Activated naive CD4-positive, alpha-beta T cell treated with anti-CD3 and anti-CD28 coated beads for 36 hours (primary cell): ENCODE results near the gene RPL7A. TPM values are rescaled to one million over a fixed set of nuclear protein-coding genes. Genes with fewer than 3 reads are reported as not detected.
"Not testable (repeated sequence)": the region's sequence is repeated elsewhere in the genome, so short reads cannot be mapped to it uniquely, and the experiment has no call there.

Experiments used
- CTCF ChIA-PET: fragments of 350-600 bp; sonication (Branson Sonifier 250); formaldehyde crosslinking; loops from one replicate; lab custom pipeline; 2021; ENCODE audit warnings: antibody characterized with exemption; lab: Charles Lee
- DNase-seq: peaks from one replicate; pipeline ENCODE4 v3.0.0-alpha.2; 2020
- H3K27ac Mint-ChIP-seq: one replicate; pipeline ENCODE4 v1.8.0; 2021; ENCODE audit warnings: mild to moderate bottlenecking, mixed read lengths
- H3K27me3 Mint-ChIP-seq: one replicate; pipeline ENCODE4 v1.8.0; 2021; ENCODE audit warnings: low read depth, mixed read lengths
- H3K36me3 Mint-ChIP-seq: one replicate; pipeline ENCODE4 v1.8.0; 2021; ENCODE audit warnings: low read depth, mixed read lengths
- H3K4me1 Mint-ChIP-seq: one replicate; pipeline ENCODE4 v1.8.0; 2021; ENCODE audit warnings: low read depth, mixed read lengths
- H3K4me3 Mint-ChIP-seq: one replicate; pipeline ENCODE4 v1.8.0; 2021; ENCODE audit warnings: mild to moderate bottlenecking, moderate library complexity, mixed read lengths
- H3K9me3 Mint-ChIP-seq: one replicate; pipeline ENCODE4 v1.8.0; 2021; ENCODE audit warnings: mixed read lengths
- intact Hi-C: fragments of 100-400 bp; cut with micrococcal nuclease; formaldehyde crosslinking; loops from one replicate; pipeline ENCODE4 v1.15.1; 2023
- total RNA-seq, 2 experiments: library from RNA; stranded (reverse); gene quantifications; one replicate each; pipeline ENCODE4 v1.2.3, GENCODE V29; 2021

The RPL7A gene
- total RNA-seq, 2 experiments from 2014 or later = 3,985 to 4,111 TPM

DNA sequence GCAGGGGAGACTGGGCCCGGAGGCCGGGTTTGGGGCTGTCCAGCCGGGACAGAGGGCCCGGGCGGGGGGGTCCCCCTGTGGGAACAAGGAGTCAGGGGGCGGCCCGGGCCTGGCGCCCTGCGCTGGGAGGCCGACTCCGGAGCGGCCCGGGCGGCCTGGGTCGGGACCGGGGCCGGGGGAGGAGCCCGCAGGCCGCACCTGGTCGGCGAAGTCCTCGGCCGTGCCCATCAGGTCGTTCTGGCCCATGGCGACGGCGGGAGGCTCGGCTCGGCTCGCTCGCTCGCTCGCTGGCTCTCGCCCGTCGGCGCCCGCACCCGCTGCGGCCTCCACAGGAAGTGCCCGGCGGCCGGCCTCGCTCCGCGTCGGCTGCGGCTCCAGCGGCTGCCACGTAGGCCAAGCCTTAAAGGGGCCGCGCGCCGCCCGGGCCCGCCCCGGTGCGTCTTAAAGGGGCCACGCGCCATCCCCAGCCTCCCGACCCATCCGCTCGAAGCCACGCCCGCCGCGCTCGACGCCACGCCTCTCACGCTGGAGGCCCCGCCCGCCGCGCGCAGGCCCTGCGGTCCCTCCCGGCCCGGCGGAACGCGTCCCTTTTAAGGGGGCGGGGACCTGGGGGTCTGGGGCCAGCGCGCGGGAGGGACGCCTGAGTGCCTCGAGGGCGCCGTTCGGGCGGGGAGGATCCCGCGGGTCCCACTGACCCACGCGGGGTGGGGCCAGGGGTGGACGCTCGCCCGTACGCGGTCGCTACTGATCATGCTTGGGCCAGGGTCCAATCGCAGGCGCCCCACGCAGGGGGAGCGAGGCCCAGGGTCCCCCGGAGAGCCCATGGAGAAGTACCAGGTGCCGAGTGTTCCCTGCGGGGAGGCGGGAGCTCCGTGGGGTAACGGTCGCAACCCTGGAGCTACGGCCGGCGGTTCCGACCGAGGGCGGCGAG, 28.0 kb downstream of the RPL7A start, which contains the start of the genes STKLD1 and SURF4:
Gene STKLD1 (plus strand): TSS at position 643 of the 931 bp plus-strand sequence. CDS start 108 bp downstream, at position 751.
Gene SURF4 (minus strand): TSS at position 337 of the 931 bp plus-strand sequence. CDS start 91 bp downstream, at position 246.
- H3K9me3 Mint-ChIP-seq = no peaks in the 10 kb centered on the region
- DNase-seq = peak; percentile 96
- CTCF ChIA-PET = interaction anchor here (0.7 to 1.0 kb wide), 4 partner anchors 8 to 46 kb away, joined by 3 to 4 read pairs (median 3); partner anchors contain the start of gene SURF1

DNA sequence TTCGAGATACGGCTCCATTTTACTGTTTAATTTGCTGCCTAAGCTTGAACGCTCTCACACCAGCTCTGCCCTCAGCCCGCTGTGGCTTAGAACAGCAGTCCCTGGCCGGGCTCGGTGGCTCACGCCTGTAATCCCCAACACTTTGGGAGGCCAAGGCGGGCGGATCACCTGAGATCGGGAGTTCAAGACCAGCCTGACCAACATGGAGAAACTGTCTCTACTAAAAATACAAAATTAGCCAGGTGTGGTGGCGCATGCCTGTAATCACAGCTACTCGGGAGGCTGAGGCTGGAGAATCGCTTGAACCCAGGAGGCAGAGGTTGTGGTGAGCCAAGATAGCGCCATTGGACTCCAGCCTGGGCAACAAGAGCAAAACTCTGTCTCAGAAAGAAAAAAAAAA, 29.3 kb downstream of the RPL7A start:
- CTCF ChIA-PET = interaction anchor here (0.9 to 1.6 kb wide), 3 partner anchors 9 to 36 kb away, joined by 3 to 4 read pairs (median 3); no protein-coding TSS in a partner anchor
- H3K9me3 Mint-ChIP-seq, H3K27me3 Mint-ChIP-seq, DNase-seq, intact Hi-C loops, H3K27ac Mint-ChIP-seq: not testable (repeated sequence)
- Mint-ChIP-seq H3K4me3 (peak overlapping the region; percentile 56), H3K4me1 (peaks cover 21% of the 10 kb centered on the region), H3K36me3 (peaks cover 25% of the 10 kb centered on the region)

More for the DNA sequence above, 28.0 kb downstream of the RPL7A start, which contains the start of the genes STKLD1 and SURF4:
- no peaks in the 10 kb centered on the region for H3K27me3 Mint-ChIP-seq
- H3K4me1 Mint-ChIP-seq = peaks cover 33% of the 10 kb centered on the region
- H3K27ac Mint-ChIP-seq = peak within 1 kb of the TSS; percentile 97
- intact Hi-C loops = loop anchor here (1.0 kb wide), 1 partner anchor 40 kb away; the partner anchor contains the start of gene SURF6
- H3K4me3 Mint-ChIP-seq = peak within 1 kb of the TSS; percentile 98
- H3K36me3 Mint-ChIP-seq = peaks cover 38% of the 10 kb centered on the region

DNA sequence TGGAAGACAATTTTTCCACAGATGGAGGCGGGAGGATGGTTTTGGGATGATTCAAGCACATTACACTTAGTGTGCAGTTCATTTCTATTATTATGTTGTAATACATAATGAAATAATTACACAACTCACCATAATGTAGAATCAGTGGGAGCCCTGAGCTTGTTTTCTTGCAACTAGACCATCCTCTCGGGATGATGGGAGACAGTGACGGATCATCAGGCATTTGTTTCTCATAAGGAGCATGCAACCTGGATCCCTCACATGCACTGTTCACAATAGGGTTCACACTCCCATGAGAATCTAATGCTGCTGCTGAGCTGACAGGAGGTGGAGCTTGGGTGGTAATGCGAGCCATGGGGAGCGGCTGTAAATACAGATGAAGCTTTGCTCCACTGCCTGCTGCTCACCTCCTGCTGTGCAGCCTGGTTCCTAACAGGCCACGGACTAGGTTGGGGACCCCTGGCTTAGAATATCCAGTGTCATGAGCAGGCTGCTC, 29.8 kb downstream of the RPL7A start:
- CTCF ChIA-PET = interaction anchor here (0.6 to 1.6 kb wide), 3 partner anchors 36 to 360 kb away, joined by 3 to 4 read pairs (median 3); no protein-coding TSS in a partner anchor
- no peak overlapping the region for H3K27ac Mint-ChIP-seq
- no peaks in the 10 kb centered on the region for H3K27me3 Mint-ChIP-seq
- DNase-seq = no peak
- peaks cover 20% of the 10 kb centered on the region for H3K36me3 Mint-ChIP-seq
- no peak overlapping the region for H3K4me3 Mint-ChIP-seq
- H3K9me3 Mint-ChIP-seq = no peaks in the 10 kb centered on the region
- peaks cover 16% of the 10 kb centered on the region for H3K4me1 Mint-ChIP-seq
- intact Hi-C loops = no loop called here

DNA sequence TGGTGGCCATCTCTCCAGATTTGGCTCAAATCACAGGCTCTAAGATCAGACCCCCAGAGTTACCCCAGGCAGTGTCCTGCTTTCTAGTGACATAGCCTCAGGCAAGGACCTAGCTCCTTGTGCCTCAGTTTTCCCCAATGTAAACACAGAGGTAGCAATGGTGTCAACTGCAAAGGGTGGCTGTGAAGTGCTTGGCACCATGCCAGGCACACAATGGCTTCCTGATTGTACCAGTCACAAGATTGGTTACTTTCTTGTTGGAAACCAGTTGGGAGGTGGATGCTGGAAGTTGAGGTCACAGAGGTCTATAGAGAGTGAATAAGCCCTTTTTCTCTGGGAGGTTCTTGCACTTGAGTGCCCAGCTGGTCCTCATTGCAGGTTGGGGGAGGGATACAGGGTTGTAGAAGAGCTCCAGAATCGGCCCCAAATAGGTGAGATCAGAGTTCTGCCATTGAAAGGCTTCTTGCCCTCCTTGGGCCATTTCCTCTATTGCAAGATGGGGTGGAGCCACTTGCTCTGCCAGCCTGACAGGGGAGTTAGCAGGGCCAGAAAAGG, 30.5 kb downstream of the RPL7A start:
- no peaks in the 10 kb centered on the region for H3K9me3 Mint-ChIP-seq
- no peak overlapping the region for H3K4me3 Mint-ChIP-seq
- H3K4me1 Mint-ChIP-seq = peaks cover 9% of the 10 kb centered on the region
- CTCF ChIA-PET = interaction anchor here (0.9 to 1.6 kb wide), 2 partner anchors 35 to 37 kb away, joined by 3 to 4 read pairs; no protein-coding TSS in a partner anchor
- H3K36me3 Mint-ChIP-seq = peaks cover 13% of the 10 kb centered on the region
- intact Hi-C loops = no loop called here
- H3K27ac Mint-ChIP-seq = no peak overlapping the region
- DNase-seq = no peak
- no peaks in the 10 kb centered on the region for H3K27me3 Mint-ChIP-seq

DNA sequence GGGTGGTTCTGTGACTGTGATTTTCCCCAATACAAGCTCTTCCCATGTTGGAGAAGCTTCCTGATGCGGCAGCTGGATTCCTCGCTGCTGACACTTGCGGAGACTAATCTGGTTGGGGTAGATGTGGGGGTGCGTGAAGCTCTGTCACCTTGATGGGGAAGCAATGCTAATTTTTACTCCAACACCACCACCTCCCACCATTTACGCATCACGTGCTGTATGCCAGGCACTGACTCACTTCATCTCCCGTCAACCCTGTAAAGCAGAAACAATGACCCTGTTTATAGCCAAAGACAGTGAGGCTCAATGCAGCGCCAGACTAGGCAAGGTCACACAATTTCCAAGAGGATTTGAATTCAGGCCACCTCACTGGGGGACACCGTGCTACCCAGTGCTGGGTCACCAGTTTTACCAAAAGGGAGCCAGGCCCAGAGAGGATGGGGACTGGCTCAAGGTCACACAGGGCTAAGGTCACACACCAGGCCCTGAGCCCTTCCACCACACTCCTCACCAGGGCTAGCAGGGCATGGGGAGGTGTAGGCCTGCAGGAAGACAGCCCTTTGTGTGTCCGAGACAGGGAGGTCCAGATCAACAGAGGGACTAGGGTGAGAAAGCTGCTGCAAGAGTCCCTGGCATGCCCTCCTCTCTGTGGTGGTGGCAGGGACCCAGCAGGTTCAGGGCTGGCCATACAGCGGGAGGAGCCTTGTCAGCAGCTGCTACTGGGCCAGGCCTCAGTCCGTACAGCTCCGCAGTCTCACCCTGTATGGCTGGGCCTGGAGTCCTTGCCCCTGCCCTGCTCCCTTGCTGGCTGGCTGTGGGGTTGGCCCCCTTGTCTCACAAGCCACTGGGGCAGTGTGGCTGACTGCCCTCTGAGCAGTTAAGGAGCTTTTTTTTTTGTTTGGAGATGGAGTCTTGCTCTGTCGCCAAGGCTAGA, 31.4 kb downstream of the RPL7A start:
- DNase-seq = no peak
- H3K27ac Mint-ChIP-seq = no peak overlapping the region
- peaks cover 4% of the 10 kb centered on the region for H3K4me1 Mint-ChIP-seq
- peaks cover 7% of the 10 kb centered on the region for H3K36me3 Mint-ChIP-seq
- CTCF ChIA-PET = no interaction called here
- H3K4me3 Mint-ChIP-seq = no peak overlapping the region
- no peaks in the 10 kb centered on the region for H3K27me3 Mint-ChIP-seq
- intact Hi-C loops = no loop called here
- no peaks in the 10 kb centered on the region for H3K9me3 Mint-ChIP-seq

DNA sequence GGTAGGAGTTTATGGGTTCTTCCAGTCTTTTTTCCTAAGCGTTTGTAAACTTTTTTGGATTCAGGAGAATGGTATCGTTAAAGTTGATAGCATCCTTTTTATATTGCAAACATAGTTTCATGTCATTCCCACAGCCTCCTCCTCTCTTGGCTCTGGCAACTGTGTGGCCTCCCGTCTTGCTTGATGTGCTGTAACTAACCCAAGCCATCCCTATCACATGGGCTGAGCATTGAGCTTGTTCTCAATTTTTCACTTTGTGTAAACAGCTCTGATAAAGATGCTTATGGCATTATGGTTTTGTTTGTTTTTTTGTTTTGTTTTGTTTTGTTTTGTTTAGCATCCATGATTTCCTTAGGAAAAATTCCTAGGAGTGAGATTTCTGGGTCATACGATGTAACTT, 32.7 kb downstream of the RPL7A start:
- H3K9me3 Mint-ChIP-seq = no peaks in the 10 kb centered on the region
- no peak for DNase-seq
- H3K36me3 Mint-ChIP-seq = no peaks in the 10 kb centered on the region
- intact Hi-C loops = no loop called here
- no peak overlapping the region for H3K27ac Mint-ChIP-seq
- peaks cover 1% of the 10 kb centered on the region for H3K4me1 Mint-ChIP-seq
- CTCF ChIA-PET = interaction anchor here (0.6 kb wide), 1 partner anchor 14 kb away, joined by 4 read pairs; no protein-coding TSS in a partner anchor
- H3K27me3 Mint-ChIP-seq = no peaks in the 10 kb centered on the region
- no peak overlapping the region for H3K4me3 Mint-ChIP-seq

DNA sequence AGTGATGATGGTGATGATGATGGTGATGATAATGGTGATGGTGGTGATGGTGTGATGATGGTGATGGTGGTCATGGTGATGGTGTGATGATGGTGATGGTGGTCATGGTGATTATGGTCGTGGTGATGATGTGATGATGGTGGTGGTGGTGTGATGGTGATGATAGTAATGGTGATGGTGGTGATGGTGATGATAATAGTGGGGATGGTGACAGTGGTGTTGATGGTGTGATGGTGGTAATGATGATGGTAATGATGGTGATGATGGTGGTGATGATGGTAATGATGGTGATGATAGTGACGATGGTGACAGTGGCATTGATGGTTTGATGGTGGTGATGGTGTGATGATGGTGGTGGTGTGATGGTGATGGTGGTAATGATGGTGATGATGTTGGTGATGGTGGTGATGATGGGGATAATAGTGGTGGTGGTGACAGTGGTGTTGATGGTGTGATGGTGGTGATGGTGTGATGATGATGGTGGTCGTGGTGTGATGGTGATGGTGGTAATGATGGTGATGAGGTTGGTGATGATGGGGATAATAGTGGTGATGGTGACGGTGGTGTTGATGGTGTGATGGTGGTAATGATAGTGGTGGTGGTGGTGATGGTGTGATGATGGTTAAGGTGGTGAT, 34.6 kb downstream of the RPL7A start:
- DNase-seq = no peak
- Mint-ChIP-seq H3K36me3 (no peaks in the 10 kb centered on the region), H3K4me1 (no peaks in the 10 kb centered on the region), H3K9me3 (no peaks in the 10 kb centered on the region), H3K4me3 (no peak overlapping the region), H3K27me3 (no peaks in the 10 kb centered on the region), H3K27ac (no peak overlapping the region)
- CTCF ChIA-PET = no interaction called here
- intact Hi-C loops = no loop called here

DNA sequence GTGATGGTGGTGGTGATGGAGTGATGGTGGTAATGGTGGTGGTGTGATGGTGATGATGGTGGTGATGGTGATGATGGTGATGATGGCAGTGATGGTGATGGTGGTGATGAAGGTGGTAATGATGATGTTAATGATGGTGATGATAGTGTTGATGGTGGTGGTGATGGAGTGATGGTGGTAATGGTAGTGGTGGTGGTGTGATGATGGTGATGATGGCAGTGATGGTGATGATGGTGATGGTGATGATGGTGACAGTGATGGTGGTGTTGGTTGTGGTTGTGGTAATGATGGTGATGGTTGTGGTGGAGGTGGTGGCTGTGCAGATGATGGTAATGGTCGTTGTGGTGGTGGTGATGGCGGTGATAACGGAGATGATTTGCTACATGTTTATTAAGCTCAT, 35.4 kb downstream of the RPL7A start:
- H3K36me3 Mint-ChIP-seq = no peaks in the 10 kb centered on the region
- H3K9me3 Mint-ChIP-seq = no peaks in the 10 kb centered on the region
- H3K27ac Mint-ChIP-seq = no peak overlapping the region
- CTCF ChIA-PET = interaction anchor here (0.7 kb wide), 1 partner anchor 294 kb away, joined by 3 read pairs; no protein-coding TSS in a partner anchor
- DNase-seq = no peak
- intact Hi-C loops = no loop called here
- no peak overlapping the region for H3K4me3 Mint-ChIP-seq
- H3K4me1 Mint-ChIP-seq = no peaks in the 10 kb centered on the region
- H3K27me3 Mint-ChIP-seq = no peaks in the 10 kb centered on the region

DNA sequence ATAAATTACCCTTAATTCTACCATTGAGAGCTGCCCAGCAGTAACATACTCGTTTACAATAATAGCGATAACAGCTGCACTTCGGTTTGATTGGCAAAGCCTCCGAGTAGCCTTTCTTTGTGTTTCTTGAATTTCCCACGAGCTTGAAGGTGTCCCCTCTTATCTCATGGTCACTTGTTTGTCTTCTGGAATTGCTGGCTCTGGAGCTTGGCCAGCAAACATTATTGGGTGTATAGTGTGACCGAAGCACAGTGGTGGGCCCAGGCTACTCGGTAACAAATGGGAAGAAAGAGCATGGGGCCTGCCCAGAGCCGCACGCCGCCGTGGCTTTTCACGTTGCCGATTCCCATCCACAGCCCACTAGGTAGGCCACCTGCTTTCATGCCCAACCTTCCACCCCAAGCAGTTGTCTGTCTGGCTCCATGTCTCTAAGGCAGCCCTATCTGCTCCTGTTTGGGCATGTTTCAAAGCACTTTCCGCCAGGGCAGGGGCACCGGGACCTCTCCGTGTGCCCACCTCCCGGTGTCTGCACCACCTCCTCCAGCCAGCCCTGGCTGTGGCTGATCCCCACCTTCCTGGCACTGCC, 36.8 kb downstream of the RPL7A start:
- no peak overlapping the region for H3K27ac Mint-ChIP-seq
- H3K36me3 Mint-ChIP-seq = no peaks in the 10 kb centered on the region
- no peaks in the 10 kb centered on the region for H3K4me1 Mint-ChIP-seq
- CTCF ChIA-PET = no interaction called here
- intact Hi-C loops = no loop called here
- H3K9me3 Mint-ChIP-seq = no peaks in the 10 kb centered on the region
- no peak overlapping the region for H3K4me3 Mint-ChIP-seq
- H3K27me3 Mint-ChIP-seq = no peaks in the 10 kb centered on the region
- no peak for DNase-seq

DNA sequence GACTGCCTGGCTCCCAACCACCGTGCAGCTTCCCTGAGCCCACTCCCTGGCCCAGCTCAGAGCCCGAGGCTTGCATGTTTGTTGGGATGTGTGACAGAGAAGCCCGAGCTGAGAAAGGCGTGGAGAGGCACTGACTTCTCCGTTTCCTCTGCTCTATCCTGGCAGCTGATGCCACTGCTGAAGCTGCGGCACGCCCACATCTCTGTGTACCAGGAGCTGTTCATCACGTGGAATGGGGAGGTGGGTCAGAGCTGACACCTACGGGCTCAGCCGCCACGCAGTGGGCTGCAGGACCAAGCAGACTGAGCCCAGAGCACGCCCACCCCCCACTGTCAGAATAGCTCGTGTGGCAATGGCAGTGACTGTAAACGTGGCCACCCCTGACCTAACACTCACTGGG, 37.4 kb downstream of the RPL7A start:
- Mint-ChIP-seq H3K27ac (no peak overlapping the region), H3K27me3 (no peaks in the 10 kb centered on the region), H3K9me3 (no peaks in the 10 kb centered on the region), H3K4me3 (no peak overlapping the region), H3K4me1 (no peaks in the 10 kb centered on the region), H3K36me3 (no peaks in the 10 kb centered on the region)
- CTCF ChIA-PET = no interaction called here
- intact Hi-C loops = no loop called here
- DNase-seq = no peak

DNA sequence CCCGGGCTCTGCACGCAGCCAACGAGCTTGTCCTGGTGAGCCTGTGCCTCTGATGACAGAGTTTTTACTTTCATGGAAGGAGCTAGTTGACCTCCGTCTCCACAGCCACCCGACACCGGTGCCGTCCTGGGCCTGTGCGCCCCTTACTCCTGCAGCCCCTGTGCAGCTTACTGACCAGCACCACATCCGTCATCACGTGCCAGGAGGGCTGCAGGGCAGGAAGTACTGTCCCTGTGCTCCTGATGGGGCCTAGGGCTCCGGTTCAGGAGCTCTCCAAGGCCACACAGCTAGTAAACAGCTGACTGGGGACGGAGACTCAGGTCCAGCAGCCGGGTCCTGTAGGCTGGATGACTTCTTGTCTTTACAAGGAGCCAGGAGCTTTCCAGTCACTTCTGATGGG, 38.3 kb downstream of the RPL7A start:
- Mint-ChIP-seq H3K4me3 (no peak overlapping the region), H3K27ac (no peak overlapping the region), H3K4me1 (no peaks in the 10 kb centered on the region), H3K36me3 (no peaks in the 10 kb centered on the region), H3K9me3 (no peaks in the 10 kb centered on the region), H3K27me3 (no peaks in the 10 kb centered on the region)
- no peak for DNase-seq
- intact Hi-C loops = no loop called here
- CTCF ChIA-PET = interaction anchor here (0.6 kb wide), 1 partner anchor 241 kb away, joined by 6 read pairs; no protein-coding TSS in a partner anchor
